ENCODE results near the gene STRA6.

The STRA6 gene

DNA sequence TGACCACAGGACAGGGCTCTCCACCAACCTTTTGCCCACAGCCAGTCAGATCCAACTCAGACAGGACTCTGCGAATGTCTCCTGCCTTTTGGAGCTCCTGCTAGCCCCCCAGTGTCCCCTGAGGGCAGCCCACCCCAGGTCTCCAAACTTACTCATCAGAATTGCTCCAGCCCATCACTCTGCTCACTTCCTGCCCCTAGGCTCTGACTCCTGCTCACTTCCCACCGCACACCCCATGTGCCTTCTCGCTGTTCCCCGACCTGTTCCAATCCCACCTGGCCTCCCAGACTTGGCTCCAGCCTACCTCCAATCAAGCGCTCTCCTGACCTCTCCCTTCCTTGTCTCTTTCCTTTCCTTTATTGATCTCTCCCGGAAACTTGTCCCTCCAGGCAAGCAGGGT, 5.9 kb upstream of the STRA6 start:
- no peak for DNase-seq (ENCODE audit: low read depth in 2 of 2)
- TF ChIP-seq, protein P1, sequence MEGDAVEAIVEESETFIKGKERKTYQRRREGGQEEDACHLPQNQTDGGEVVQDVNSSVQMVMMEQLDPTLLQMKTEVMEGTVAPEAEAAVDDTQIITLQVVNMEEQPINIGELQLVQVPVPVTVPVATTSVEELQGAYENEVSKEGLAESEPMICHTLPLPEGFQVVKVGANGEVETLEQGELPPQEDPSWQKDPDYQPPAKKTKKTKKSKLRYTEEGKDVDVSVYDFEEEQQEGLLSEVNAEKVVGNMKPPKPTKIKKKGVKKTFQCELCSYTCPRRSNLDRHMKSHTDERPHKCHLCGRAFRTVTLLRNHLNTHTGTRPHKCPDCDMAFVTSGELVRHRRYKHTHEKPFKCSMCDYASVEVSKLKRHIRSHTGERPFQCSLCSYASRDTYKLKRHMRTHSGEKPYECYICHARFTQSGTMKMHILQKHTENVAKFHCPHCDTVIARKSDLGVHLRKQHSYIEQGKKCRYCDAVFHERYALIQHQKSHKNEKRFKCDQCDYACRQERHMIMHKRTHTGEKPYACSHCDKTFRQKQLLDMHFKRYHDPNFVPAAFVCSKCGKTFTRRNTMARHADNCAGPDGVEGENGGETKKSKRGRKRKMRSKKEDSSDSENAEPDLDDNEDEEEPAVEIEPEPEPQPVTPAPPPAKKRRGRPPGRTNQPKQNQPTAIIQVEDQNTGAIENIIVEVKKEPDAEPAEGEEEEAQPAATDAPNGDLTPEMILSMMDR (IDR thresholded peaks at IDR 0.05; ENCODE audit: low read depth, low read length): no peak
- no peak overlapping the region for H3K4me3 ChIP-seq (replicated peaks in 1 of 2; ENCODE audit: low read depth in 2 of 2, low read length in 2 of 2)

- DNase-seq (ENCODE audit: low read depth in 2 of 2): no peak
- H3K4me3 ChIP-seq (replicated peaks in 1 of 2; ENCODE audit: low read depth in 2 of 2, low read length in 2 of 2): no peak overlapping the region
- TF ChIP-seq, protein P1 (IDR thresholded peaks at IDR 0.05; ENCODE audit: low read depth, low read length): no peak
Measured at GRCh38 chr15:74207652-74208440, 5.3 kb upstream of the STRA6 start.

DNA sequence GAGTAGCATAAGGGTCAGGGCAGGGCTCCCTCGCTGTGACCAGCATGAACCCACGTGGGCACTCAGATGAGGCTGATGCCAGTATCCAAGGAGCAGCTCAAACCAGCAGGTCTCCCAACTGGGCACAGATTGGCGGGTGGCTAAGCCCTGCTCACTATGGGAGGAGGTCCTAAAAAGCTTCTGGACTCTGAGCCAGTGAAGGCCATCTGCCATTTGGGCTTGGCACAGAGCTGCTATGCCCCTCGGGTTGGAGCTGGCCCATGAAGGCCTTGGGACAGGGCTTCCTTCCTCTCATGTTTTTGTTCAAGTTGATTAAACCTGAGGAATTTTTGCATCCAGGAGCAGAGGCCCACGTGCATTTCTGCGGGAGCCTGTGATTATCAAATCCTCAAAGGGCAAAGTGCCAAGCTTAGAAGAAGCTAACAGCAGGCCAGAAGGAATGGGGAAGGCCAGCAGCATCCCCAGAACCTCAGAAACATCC, 4.3 kb upstream of the STRA6 start:
- TF ChIP-seq, protein P1 (IDR thresholded peaks at IDR 0.05; ENCODE audit: low read depth, low read length): no peak
- DNase-seq (ENCODE audit: low read depth in 2 of 2): peak in 1 of 2 donors; percentile 46
- no peak overlapping the region for H3K4me3 ChIP-seq (replicated peaks in 1 of 2; ENCODE audit: low read depth in 2 of 2, low read length in 2 of 2)

DNA sequence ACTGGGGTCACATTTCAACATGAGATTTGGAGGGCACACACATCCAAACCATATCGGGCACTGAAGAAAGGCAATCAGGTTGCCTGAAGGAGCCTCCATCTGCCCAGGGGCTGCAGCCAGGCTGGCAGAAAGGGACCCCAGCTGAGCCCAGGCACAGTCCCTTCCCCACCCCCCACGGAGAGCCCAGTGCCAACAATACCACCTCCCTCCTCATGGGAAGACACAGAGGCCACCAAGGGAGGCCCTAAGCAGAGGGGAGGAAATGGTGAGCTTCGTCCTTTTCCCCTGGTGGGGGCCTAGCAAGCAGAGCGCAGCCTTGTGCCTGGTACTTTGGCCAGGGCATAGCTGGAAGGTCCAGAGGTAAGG, 3.0 kb upstream of the STRA6 start:
- no peak for DNase-seq (ENCODE audit: low read depth in 2 of 2)
- TF ChIP-seq, protein P1 (IDR thresholded peaks at IDR 0.05; ENCODE audit: low read depth, low read length): no peak
- H3K4me3 ChIP-seq (replicated peaks in 1 of 2; ENCODE audit: low read depth in 2 of 2, low read length in 2 of 2): no peak overlapping the region

- H3K4me3 ChIP-seq (replicated peaks in 1 of 2; ENCODE audit: low read depth in 2 of 2, low read length in 2 of 2): no peak overlapping the region
- TF ChIP-seq, protein P1 (IDR thresholded peaks at IDR 0.05; ENCODE audit: low read depth, low read length): no peak
- peak; percentile 26 to 87 for DNase-seq (ENCODE audit: low read depth in 2 of 2)
Measured at GRCh38 chr15:74203914-74204431, 1.4 kb upstream of the STRA6 start.

- DNase-seq (ENCODE audit: low read depth in 2 of 2): peak in 1 of 2 donors; percentile 69
- TF ChIP-seq, protein P1 (IDR thresholded peaks at IDR 0.05; ENCODE audit: low read depth, low read length): no peak
- no peak overlapping the region for H3K4me3 ChIP-seq (replicated peaks in 1 of 2; ENCODE audit: low read depth in 2 of 2, low read length in 2 of 2)
Measured at GRCh38 chr15:74201710-74202420, 722 bp downstream of the STRA6 start.

All from cardiac fibroblast (primary cell).